GM12891 (cell line): ENCODE data around the gene TGFBR3.

Experiments
- DNase-seq: peaks from one replicate; pipeline ENCODE4 v3.0.0; 2011; ENCODE audit warnings: low spot score; ENCODE audit not compliant: insufficient read length
- FAIRE-seq: peaks from 2 replicates; lab custom pipeline; 2011; peaks lifted over from hg19 to GRCh38; lab: Jason Lieb, UNC
- PAX5 ChIP-seq: IDR thresholded peaks from 2 replicates; pipeline ENCODE4 v1.6.1; 2011; ENCODE audit warnings: low read length, moderate library complexity, mild to moderate bottlenecking; ENCODE audit not compliant: insufficient read depth, severe bottlenecking
- POLR2A ChIP-seq: IDR thresholded peaks from 2 replicates; pipeline ENCODE4 v1.6.1; 2011; ENCODE audit warnings: low read depth, low read length, control low read depth
- POLR2AphosphoS5 ChIP-seq: IDR thresholded peaks from 2 replicates; pipeline ENCODE4 v1.6.1; 2011; ENCODE audit warnings: low read depth, low read length, control low read depth
- POU2F2 ChIP-seq: IDR thresholded peaks from 2 replicates; pipeline ENCODE4 v1.6.1; 2011; ENCODE audit warnings: low read depth, mild to moderate bottlenecking, control low read depth, low read length, moderate library complexity
- SPI1 ChIP-seq: IDR thresholded peaks from 2 replicates; pipeline ENCODE4 v1.6.1; 2011; ENCODE audit warnings: low read depth, low read length, control low read depth
- TAF1 ChIP-seq: IDR thresholded peaks from 2 replicates; pipeline ENCODE4 v1.6.1; 2011; ENCODE audit warnings: low read depth, low read length, control low read depth

TGFBR3 gene

DNA sequence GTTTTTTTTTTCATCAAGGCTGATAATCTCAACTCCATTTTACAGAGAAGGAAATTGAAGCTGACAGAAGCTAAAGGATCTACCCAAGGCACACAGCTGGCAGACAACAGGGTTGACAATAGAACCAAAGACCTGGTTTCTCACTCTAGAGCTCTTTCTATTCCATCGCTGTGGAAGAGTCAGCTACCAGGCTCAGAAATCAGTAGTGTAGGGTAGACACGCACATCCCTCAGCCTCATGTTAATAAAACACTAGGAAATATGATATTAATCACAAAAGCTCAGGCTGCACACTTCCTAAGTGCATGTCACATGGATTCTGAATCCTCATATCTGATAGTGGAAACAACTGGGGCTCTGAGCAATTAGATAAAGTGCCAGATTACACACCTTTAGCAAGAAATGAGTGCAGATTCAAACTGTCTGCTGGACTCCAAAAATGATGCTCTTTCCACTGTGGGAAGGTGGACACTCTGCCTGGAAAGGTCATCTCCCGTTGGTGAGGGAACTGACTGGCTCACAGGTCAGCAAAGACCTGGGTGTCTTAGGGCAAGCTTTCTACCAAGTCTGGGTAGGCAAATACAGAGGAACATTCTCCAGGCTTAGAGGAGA is 139.1 kb downstream of the TGFBR3 start:
- TF ChIP-seq POLR2AphosphoS5 (no peak), POU2F2 (no peak), TAF1 (no peak), SPI1 (no peak), PAX5 (no peak), POLR2A (no peak)
- FAIRE-seq, result no peak
- DNase-seq, result no peak

DNA sequence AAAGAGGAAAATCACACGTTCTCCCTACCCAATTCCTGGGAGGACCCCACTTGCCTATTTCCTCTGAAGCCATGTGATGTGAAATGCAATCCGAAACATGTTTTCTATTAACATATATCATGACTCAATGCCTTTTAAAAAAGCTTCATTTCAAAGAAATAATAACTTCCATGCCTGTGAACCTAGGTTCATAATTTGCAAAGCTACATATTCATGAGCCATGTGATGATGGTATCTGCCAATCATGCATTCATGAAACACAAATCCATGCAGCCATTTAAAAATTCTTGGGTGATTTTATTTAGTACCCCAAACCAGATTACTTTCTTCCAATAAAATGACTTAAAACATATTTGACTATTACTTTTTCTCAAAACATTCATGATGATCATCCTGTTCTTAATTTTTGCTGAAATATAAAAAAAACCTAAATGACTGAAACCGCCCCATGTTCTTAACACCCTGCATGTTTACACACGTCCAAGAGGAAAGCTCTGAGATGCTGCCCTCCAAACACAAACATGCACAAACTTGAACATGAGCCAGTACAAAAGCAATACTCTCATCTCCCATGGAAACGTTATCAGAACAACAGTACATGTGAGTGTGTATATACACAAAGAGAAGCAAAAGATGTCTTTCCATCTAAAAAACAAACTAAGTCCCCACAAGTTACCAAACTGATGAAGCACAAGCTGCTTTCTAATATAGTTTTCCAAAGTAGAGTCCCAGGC is 140.1 kb downstream of the TGFBR3 start:
- no peak for TF ChIP-seq TAF1
- no peak for TF ChIP-seq PAX5
- no peak for TF ChIP-seq POLR2A
- no peak for TF ChIP-seq SPI1
- no peak for TF ChIP-seq POU2F2
- TF ChIP-seq POLR2AphosphoS5, result no peak
- DNase-seq (no peak), FAIRE-seq (no peak)

DNA sequence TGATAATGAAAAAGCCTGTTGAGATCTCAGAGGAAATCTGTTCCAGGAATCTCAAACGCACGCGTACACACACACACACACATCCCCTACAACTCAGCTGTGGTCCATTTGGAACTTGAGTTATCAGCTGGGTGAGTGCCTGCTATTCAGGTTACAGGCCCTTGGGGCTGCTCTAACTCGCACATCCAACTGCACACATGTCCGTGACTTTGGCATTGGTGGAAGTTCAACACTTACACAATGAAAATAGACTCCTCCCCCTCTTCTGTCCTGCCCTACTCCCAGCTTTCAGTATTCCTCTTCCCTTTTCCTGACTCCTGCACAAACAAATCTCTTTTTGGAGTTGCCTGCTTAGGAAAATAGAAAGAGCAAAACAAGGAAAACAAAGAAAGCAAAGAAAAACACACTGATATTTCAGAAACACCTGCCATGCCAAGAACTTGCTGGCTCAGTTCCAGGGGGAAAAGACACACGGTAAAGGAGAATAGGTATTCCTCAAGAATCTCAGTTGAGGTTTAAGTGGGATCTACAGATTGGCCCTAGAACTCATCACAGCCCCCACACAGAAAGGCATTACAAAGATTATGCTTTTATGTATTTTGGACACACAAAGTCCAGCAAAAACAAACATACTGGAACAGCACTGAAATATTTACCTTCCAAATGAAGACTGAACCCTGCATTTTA is 140.9 kb downstream of the TGFBR3 start:
- TF ChIP-seq POU2F2 (no peak), POLR2A (no peak), SPI1 (no peak), POLR2AphosphoS5 (no peak), TAF1 (no peak), PAX5 (no peak)
- FAIRE-seq, result no peak
- no peak for DNase-seq

DNA sequence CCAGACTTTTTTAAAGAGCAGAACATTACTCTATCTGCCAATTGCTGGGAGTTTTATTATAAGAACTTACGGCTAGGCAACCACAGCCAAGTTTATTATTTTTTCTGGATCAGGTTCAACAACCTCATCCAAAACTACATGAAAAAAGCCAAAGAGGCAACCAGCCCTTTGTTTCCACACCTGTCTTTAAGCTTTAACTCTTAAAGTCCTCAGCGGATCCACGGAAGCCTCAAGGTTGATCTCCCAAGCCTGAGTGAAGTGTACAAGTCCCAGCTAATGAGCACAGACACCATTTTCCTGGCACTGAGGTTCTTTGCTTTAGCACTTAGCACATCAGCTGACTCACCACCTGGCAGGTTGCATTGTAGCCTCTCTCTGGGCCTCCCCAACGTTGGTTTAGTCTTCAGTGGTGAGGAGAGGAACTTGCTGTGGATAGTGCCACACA is 143.1 kb downstream of the TGFBR3 start:
- no peak for DNase-seq
- TF ChIP-seq POLR2AphosphoS5, result no peak
- TF ChIP-seq POLR2A, result no peak
- TF ChIP-seq TAF1, result no peak
- TF ChIP-seq SPI1, result no peak

DNA sequence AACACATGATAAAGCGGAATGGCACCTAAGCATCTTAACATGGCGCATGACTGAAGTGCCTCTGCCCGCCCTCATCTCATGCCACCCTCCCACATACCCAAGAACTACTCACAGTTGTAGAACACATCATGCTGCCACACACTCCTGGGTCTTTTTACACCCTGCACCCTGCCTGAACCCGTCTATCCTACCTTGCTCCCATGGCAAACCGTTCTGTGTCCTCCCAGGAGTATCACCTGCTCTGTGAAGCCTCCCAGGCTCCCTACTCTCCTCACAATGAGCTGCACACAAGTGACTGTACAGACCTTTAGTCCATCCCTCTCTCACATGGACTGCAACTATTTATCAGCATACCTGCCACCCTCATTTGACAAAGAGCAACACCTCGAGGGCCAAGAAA is 144.0 kb downstream of the TGFBR3 start:
- DNase-seq (no peak), FAIRE-seq (no peak)
- TF ChIP-seq TAF1 (no peak), SPI1 (no peak), POLR2A (no peak), POLR2AphosphoS5 (no peak), POU2F2 (no peak), PAX5 (no peak)

More for the DNA sequence above, 143.1 kb downstream of the TGFBR3 start:
- no peak for FAIRE-seq

DNA sequence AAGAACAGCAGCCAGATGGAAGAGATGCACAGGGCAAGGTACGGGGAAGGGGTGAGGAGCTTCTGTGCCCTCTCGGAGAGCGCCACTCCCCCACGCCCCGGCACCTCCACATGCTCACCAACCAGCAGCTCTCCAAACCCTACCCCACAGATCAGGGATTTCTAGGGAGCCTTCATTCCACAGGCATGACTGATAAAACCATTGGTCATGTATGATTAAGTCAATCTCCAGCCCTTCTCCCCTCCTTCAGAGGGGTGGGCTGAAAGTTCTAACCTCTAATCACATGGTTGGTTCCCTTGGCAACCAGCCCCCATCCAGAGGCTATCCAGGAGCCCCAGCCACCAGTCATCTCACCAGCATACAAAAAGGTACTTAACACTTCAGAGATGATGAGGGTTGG is 144.7 kb downstream of the TGFBR3 start:
- no peak for FAIRE-seq
- DNase-seq, result no peak
- TF ChIP-seq POU2F2 (no peak), TAF1 (no peak), PAX5 (no peak), POLR2A (no peak), POLR2AphosphoS5 (no peak), SPI1 (no peak)

DNA sequence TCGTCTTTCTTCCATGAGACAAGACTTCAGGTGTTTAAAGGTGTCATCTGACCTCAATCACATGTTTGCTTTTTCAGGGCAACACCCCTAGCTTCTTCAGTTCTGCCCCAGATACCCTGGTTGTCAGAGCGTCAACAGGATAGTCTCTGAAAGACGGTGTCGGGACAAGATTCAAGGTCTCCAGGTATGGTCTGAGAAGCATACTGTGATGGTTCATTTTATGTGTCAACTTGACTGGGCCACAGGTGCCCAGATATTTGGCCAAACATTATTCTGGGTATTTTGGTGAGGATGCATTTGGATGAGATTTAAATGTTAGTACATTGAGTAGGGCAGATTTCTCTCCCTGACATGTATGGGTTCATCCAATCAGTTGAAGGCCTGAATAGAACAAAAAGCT is 148.3 kb downstream of the TGFBR3 start:
- TF ChIP-seq SPI1 (no peak), PAX5 (no peak), POU2F2 (no peak), POLR2AphosphoS5 (no peak), POLR2A (no peak), TAF1 (no peak)
- no peak for FAIRE-seq
- DNase-seq, result no peak

DNA sequence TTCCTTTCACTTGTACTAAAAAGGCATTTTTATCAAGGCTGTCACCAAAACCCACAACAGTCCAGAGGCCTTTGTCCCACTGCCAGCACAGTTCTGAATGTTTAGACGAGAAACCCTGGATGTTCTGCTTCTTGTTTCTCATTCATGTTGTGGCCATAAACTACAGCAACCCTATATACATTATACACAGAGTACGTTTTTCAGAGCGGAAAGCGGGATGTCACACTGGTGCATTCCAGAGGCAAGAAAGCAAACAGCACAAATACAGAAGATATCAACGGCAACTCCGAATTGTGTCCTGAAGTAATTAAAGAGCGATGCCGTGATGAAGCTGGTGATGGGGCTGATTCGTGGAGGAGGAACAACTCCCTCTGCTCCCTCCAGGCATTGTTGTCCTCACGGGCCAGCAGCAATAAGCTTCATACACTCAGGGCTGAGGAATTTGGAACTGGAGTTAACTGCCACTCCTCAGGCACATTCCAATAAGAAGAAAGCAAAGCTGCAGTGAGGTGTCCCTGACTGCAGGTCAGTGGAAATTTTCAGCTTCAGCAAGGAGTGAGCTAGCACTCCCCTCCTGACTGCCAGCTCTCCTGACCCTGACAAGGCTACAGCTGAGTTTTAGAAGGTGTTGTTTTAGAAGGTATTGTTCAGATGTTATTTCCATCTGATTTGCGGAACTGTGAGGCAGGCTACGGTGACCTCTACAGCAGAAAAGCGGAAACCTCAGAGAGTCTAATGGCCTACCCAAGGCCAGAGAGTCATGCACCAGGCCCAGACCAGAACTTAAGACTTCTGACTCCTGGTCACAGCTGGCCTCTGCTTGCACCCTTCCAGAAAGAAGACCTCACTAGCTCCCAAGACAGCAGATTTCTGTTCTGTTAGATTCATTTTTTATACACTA is 149.0 kb downstream of the TGFBR3 start:
- FAIRE-seq, result no peak

More for the DNA sequence above, 149.0 kb downstream of the TGFBR3 start:
- DNase-seq, result no peak
- TF ChIP-seq POU2F2 (no peak), SPI1 (no peak), POLR2A (no peak), TAF1 (no peak), PAX5 (no peak), POLR2AphosphoS5 (no peak)
